Measurements from ENCODE around the gene ZNF18.

Gene ZNF18

GRCh38 chr17:12021623-12022140 is 24.4 kb upstream of the ZNF18 start:
- ATAC-seq = no peak
- no peak for TF ChIP-seq ISL1 (CRISPR knock-in tag; IDR thresholded peaks at IDR 0.05)
- TF ChIP-seq PPARA (CRISPR knock-in tag; IDR thresholded peaks at IDR 0.05; ENCODE audit: borderline replicate concordance) = no peak
- TF ChIP-seq, protein P1, sequence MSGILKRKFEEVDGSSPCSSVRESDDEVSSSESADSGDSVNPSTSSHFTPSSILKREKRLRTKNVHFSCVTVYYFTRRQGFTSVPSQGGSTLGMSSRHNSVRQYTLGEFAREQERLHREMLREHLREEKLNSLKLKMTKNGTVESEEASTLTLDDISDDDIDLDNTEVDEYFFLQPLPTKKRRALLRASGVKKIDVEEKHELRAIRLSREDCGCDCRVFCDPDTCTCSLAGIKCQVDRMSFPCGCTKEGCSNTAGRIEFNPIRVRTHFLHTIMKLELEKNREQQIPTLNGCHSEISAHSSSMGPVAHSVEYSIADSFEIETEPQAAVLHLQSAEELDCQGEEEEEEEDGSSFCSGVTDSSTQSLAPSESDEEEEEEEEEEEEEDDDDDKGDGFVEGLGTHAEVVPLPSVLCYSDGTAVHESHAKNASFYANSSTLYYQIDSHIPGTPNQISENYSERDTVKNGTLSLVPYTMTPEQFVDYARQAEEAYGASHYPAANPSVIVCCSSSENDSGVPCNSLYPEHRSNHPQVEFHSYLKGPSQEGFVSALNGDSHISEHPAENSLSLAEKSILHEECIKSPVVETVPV (CRISPR knock-in tag; IDR thresholded peaks at IDR 0.05) = no peak
- TF ChIP-seq ZNF8 (CRISPR knock-in tag; IDR thresholded peaks at IDR 0.05) = no peak
- no peak for TF ChIP-seq ZC3H10 (CRISPR knock-in tag; IDR thresholded peaks at IDR 0.05)
- TF ChIP-seq OSR1 (CRISPR knock-in tag; IDR thresholded peaks at IDR 0.05) = no peak
- no peak for TF ChIP-seq ARNTL (CRISPR knock-in tag; IDR thresholded peaks at IDR 0.05; ENCODE audit: borderline replicate concordance, low read depth)
- no peak for TF ChIP-seq BACH2 (CRISPR knock-in tag; IDR thresholded peaks at IDR 0.05; ENCODE audit: borderline replicate concordance)
- TF ChIP-seq, protein P2, sequence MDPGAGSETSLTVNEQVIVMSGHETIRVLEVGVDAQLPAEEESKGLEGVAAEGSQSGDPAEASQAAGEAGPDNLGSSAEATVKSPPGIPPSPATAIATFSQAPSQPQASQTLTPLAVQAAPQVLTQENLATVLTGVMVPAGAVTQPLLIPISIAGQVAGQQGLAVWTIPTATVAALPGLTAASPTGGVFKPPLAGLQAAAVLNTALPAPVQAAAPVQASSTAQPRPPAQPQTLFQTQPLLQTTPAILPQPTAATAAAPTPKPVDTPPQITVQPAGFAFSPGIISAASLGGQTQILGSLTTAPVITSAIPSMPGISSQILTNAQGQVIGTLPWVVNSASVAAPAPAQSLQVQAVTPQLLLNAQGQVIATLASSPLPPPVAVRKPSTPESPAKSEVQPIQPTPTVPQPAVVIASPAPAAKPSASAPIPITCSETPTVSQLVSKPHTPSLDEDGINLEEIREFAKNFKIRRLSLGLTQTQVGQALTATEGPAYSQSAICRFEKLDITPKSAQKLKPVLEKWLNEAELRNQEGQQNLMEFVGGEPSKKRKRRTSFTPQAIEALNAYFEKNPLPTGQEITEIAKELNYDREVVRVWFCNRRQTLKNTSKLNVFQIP (CRISPR knock-in tag; IDR thresholded peaks at IDR 0.05; ENCODE audit: borderline replicate concordance, low read depth) = no peak
- no peak for TF ChIP-seq TOX (CRISPR knock-in tag; IDR thresholded peaks at IDR 0.05; ENCODE audit: borderline replicate concordance)
- TF ChIP-seq ESRRG (CRISPR knock-in tag; IDR thresholded peaks at IDR 0.05) = no peak
- TF ChIP-seq, protein P3, sequence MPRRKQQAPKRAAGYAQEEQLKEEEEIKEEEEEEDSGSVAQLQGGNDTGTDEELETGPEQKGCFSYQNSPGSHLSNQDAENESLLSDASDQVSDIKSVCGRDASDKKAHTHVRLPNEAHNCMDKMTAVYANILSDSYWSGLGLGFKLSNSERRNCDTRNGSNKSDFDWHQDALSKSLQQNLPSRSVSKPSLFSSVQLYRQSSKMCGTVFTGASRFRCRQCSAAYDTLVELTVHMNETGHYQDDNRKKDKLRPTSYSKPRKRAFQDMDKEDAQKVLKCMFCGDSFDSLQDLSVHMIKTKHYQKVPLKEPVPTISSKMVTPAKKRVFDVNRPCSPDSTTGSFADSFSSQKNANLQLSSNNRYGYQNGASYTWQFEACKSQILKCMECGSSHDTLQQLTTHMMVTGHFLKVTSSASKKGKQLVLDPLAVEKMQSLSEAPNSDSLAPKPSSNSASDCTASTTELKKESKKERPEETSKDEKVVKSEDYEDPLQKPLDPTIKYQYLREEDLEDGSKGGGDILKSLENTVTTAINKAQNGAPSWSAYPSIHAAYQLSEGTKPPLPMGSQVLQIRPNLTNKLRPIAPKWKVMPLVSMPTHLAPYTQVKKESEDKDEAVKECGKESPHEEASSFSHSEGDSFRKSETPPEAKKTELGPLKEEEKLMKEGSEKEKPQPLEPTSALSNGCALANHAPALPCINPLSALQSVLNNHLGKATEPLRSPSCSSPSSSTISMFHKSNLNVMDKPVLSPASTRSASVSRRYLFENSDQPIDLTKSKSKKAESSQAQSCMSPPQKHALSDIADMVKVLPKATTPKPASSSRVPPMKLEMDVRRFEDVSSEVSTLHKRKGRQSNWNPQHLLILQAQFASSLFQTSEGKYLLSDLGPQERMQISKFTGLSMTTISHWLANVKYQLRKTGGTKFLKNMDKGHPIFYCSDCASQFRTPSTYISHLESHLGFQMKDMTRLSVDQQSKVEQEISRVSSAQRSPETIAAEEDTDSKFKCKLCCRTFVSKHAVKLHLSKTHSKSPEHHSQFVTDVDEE (CRISPR knock-in tag; IDR thresholded peaks at IDR 0.05) = no peak

GRCh38 chr17:12020642-12021622 is 23.7 kb upstream of the ZNF18 start, which contains the start of gene MAP2K4:
MAP2K4 (plus strand) TSS chr17:12020877; CDS start chr17:12020887, 10 bp downstream.
- TF ChIP-seq ZFP3 (CRISPR knock-in tag; IDR thresholded peaks at IDR 0.05) (no peak), BACH2 (CRISPR knock-in tag; IDR thresholded peaks at IDR 0.05; ENCODE audit: borderline replicate concordance) (no peak), ARNTL (CRISPR knock-in tag; IDR thresholded peaks at IDR 0.05; ENCODE audit: borderline replicate concordance, low read depth) (no peak), ZNF70 (CRISPR knock-in tag; IDR thresholded peaks at IDR 0.05) (no peak), SNAI2 (CRISPR knock-in tag; IDR thresholded peaks at IDR 0.05) (no peak), ESRRG (CRISPR knock-in tag; IDR thresholded peaks at IDR 0.05) (no peak)
- TF ChIP-seq, protein P4, sequence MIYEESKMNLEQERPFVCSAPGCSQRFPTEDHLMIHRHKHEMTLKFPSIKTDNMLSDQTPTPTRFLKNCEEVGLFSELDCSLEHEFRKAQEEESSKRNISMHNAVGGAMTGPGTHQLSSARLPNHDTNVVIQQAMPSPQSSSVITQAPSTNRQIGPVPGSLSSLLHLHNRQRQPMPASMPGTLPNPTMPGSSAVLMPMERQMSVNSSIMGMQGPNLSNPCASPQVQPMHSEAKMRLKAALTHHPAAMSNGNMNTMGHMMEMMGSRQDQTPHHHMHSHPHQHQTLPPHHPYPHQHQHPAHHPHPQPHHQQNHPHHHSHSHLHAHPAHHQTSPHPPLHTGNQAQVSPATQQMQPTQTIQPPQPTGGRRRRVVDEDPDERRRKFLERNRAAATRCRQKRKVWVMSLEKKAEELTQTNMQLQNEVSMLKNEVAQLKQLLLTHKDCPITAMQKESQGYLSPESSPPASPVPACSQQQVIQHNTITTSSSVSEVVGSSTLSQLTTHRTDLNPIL (CRISPR knock-in tag; IDR thresholded peaks at IDR 0.05; ENCODE audit: low read depth) = no peak
- TF ChIP-seq, protein P5, sequence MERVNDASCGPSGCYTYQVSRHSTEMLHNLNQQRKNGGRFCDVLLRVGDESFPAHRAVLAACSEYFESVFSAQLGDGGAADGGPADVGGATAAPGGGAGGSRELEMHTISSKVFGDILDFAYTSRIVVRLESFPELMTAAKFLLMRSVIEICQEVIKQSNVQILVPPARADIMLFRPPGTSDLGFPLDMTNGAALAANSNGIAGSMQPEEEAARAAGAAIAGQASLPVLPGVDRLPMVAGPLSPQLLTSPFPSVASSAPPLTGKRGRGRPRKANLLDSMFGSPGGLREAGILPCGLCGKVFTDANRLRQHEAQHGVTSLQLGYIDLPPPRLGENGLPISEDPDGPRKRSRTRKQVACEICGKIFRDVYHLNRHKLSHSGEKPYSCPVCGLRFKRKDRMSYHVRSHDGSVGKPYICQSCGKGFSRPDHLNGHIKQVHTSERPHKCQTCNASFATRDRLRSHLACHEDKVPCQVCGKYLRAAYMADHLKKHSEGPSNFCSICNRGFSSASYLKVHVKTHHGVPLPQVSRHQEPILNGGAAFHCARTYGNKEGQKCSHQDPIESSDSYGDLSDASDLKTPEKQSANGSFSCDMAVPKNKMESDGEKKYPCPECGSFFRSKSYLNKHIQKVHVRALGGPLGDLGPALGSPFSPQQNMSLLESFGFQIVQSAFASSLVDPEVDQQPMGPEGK (CRISPR knock-in tag; IDR thresholded peaks at IDR 0.05; ENCODE audit: borderline replicate concordance) = no peak
- TF ChIP-seq, protein P3 (CRISPR knock-in tag; IDR thresholded peaks at IDR 0.05) = no peak
- TF ChIP-seq, protein P2 (CRISPR knock-in tag; IDR thresholded peaks at IDR 0.05; ENCODE audit: borderline replicate concordance, low read depth) = no peak
- ATAC-seq = peak; percentile 99
